Measurements from ENCODE around the gene HYAL4. TPM values are rescaled to one million over a fixed set of nuclear protein-coding genes. Genes with fewer than 3 reads are reported as not detected.

HYAL4 gene
- total RNA-seq, 8 experiments from 2014 or later = 0.24 TPM; not detected in 7

Other genes with a start within 250 kb of the HYAL4 start
- gene ASB15, start 243.3 kb upstream of the HYAL4 start, total RNA-seq = under 1 TPM in 2 of 8 experiments, not detected in 6; 0.10 to 0.33 TPM
- gene LMOD2, start 189.3 kb upstream of the HYAL4 start, total RNA-seq = 1 to 10 TPM in 1 of 8 experiments, under 1 TPM in 6, not detected in 1; 0.05 to 1.1 (median 0.20) TPM
- 10 to 100 TPM; 18.8 to 35.6 (median 27.1) TPM for gene WASL, start 96.2 kb upstream of the HYAL4 start, total RNA-seq
- gene SPAM1, start 80.1 kb downstream of the HYAL4 start, total RNA-seq = under 1 TPM in 3 of 8 experiments, not detected in 5; 0.14 to 0.28 (median 0.17) TPM
- 1 to 10 TPM in 3 of 8 experiments, under 1 TPM in 3, not detected in 2; 0.57 to 2.6 (median 0.96) TPM for gene TMEM229A, start 187.9 kb downstream of the HYAL4 start, total RNA-seq

Measured in motor neuron (in vitro differentiated cells).